Ascending aorta (tissue), 2 donors: Measurements from ENCODE around the gene NOS1AP. TPM values are rescaled to one million over a fixed set of nuclear protein-coding genes. Genes with fewer than 3 reads are reported as not detected.

Experiments
- DNase-seq, 2 donors: peaks; one replicate each; pipeline ENCODE4 v3.0.0-alpha.2; 2019; ENCODE audit warnings: low spot score in 2 of 2
- H3K27ac ChIP-seq, 2 donors: fragments of 200-600 bp; sonication (generic); one replicate each; pipeline ENCODE4 v1.5.1; 2016 to 2017; ENCODE audit warnings: mild to moderate bottlenecking in 1 of 2
- H3K27me3 ChIP-seq: fragments of 200-600 bp; sonication (generic); one replicate; pipeline ENCODE4 v1.5.1; 2017
- H3K36me3 ChIP-seq, 2 donors: fragments of 200-600 bp; sonication (generic); one replicate each; pipeline ENCODE4 v1.5.1; 2016
- H3K4me1 ChIP-seq, 2 donors: fragments of 200-600 bp; sonication (generic); one replicate each; pipeline ENCODE4 v1.5.1; 2016 to 2017; ENCODE audit warnings: mild to moderate bottlenecking in 1 of 2
- H3K4me3 ChIP-seq, 2 donors: fragments of 200-600 bp; sonication (generic); one replicate each; pipeline ENCODE4 v1.5.1; 2016 to 2017; ENCODE audit warnings: mild to moderate bottlenecking in 1 of 2
- H3K9me3 ChIP-seq, 2 donors: fragments of 200-600 bp; sonication (generic); one replicate each; pipeline ENCODE4 v1.5.1; 2016
- CTCF ChIP-seq, 3 experiments: fragments of 200-600 bp in 2 of 3; fragments of 450-650 bp in 1 of 3; sonication (generic) in 2 of 3; IDR thresholded peaks; one replicate each; pipeline ENCODE4 v1.5.1; 2016 to 2019; ENCODE audit warnings: antibody characterized with exemption in 3 of 3, mild to moderate bottlenecking in 1 of 3, moderate library complexity in 1 of 3
- intact Hi-C: fragments of 100-400 bp; cut with DNase I; formaldehyde crosslinking; loops from one replicate; pipeline ENCODE4 v1.15.1; 2023
- total RNA-seq: library from RNA; depleted of rRNA; stranded (reverse); fragments of >200 nt; gene quantifications from one replicate; pipeline ENCODE4 v1.1.0, GENCODE V29; 2016

NOS1AP gene
- total RNA-seq, 1 donor from 2014 or later = 5.0 TPM

- Histone ChIP-seq H3K27me3 (no peaks in the 10 kb centered on the region), H3K36me3 (peaks cover 0 to 22% of the 10 kb centered on the region in 2 donors), H3K4me3 (no peak overlapping the region), H3K4me1 (no peaks in the 10 kb centered on the region), H3K27ac (no peak overlapping the region), H3K9me3 (no peaks in the 10 kb centered on the region)
- intact Hi-C loops = no loop called here
- TF ChIP-seq CTCF (IDR thresholded peaks at IDR 0.05) = no peak
- no peak for DNase-seq
Measured at GRCh38 chr1:162360237-162360873, 290.9 kb downstream of the NOS1AP start.

- no peak overlapping the region for H3K27ac ChIP-seq
- H3K27me3 ChIP-seq = no peaks in the 10 kb centered on the region
- intact Hi-C loops = no loop called here
- H3K4me1 ChIP-seq = no peaks in the 10 kb centered on the region
- no peak for DNase-seq
- H3K4me3 ChIP-seq = no peak overlapping the region
- peaks cover 0 to 19% of the 10 kb centered on the region in 2 donors for H3K36me3 ChIP-seq
- H3K9me3 ChIP-seq = no peaks in the 10 kb centered on the region
- no peak for TF ChIP-seq CTCF (IDR thresholded peaks at IDR 0.05)
Measured at GRCh38 chr1:162360874-162361260, 291.4 kb downstream of the NOS1AP start.

- no peak for DNase-seq
- Histone ChIP-seq H3K27me3 (no peaks in the 10 kb centered on the region), H3K4me1 (no peaks in the 10 kb centered on the region), H3K9me3 (no peaks in the 10 kb centered on the region), H3K36me3 (peaks cover 0 to 14% of the 10 kb centered on the region in 2 donors), H3K27ac (no peak overlapping the region), H3K4me3 (no peak overlapping the region)
- no peak for TF ChIP-seq CTCF (IDR thresholded peaks at IDR 0.05)
- intact Hi-C loops = no loop called here
Measured at GRCh38 chr1:162361349-162361748, 291.9 kb downstream of the NOS1AP start.

- DNase-seq = no peak
- Histone ChIP-seq H3K4me3 (no peak overlapping the region), H3K4me1 (no peaks in the 10 kb centered on the region), H3K9me3 (no peaks in the 10 kb centered on the region), H3K27ac (no peak overlapping the region), H3K36me3 (peaks cover 7 to 17% of the 10 kb centered on the region in 2 donors), H3K27me3 (no peaks in the 10 kb centered on the region)
- no peak for TF ChIP-seq CTCF (IDR thresholded peaks at IDR 0.05)
- intact Hi-C loops = no loop called here
Measured at GRCh38 chr1:162363823-162364222, 294.3 kb downstream of the NOS1AP start.

- intact Hi-C loops = no loop called here
- no peaks in the 10 kb centered on the region for H3K9me3 ChIP-seq
- DNase-seq = no peak
- H3K27me3 ChIP-seq = no peaks in the 10 kb centered on the region
- no peak overlapping the region for H3K27ac ChIP-seq
- no peak for TF ChIP-seq CTCF (IDR thresholded peaks at IDR 0.05)
- peaks cover 7 to 17% of the 10 kb centered on the region in 2 donors for H3K36me3 ChIP-seq
- H3K4me1 ChIP-seq = no peaks in the 10 kb centered on the region
- H3K4me3 ChIP-seq = no peak overlapping the region
Measured at GRCh38 chr1:162364498-162364897, 295.0 kb downstream of the NOS1AP start.
